Astrocyte of the spinal cord (primary cell): ENCODE data around the gene WRAP53.

Experiments used
- DNase-seq: peaks from one replicate; pipeline ENCODE4 v3.0.0; 2011; ENCODE audit warnings: low read depth, low spot score
- H3K4me3 ChIP-seq: 2 replicates; pipeline ENCODE4 v1.5.1; 2011; ENCODE audit warnings: low read depth, mild to moderate bottlenecking, low read length, moderate library complexity
- CTCF ChIP-seq: IDR thresholded peaks from 2 replicates; pipeline ENCODE4 v1.5.1; 2012; ENCODE audit warnings: low read depth, mild to moderate bottlenecking, low read length, inconsistent platforms
- in situ Hi-C: cut with HindIII; loops from 2 replicates; pipeline ENCODE4 v1.10.0; 2017; ENCODE audit warnings: low sequenced_read_pairs

Gene WRAP53

GRCh38 chr17:7667656-7668406 lies 20.4 kb upstream of the WRAP53 start:
- no peak for TF ChIP-seq CTCF
- in situ Hi-C loops: no loop called here
- no peak overlapping the region for H3K4me3 ChIP-seq
- no peak for DNase-seq

GRCh38 chr17:7668482-7668881 lies 19.8 kb upstream of the WRAP53 start:
- in situ Hi-C loops: no loop called here

GRCh38 chr17:7673239-7673638 lies 15.0 kb upstream of the WRAP53 start:
- H3K4me3 ChIP-seq: no peak overlapping the region
- in situ Hi-C loops: no loop called here
- peak; percentile 39 for TF ChIP-seq CTCF
- DNase-seq: no peak

More at GRCh38 chr17:7668482-7668881, 19.8 kb upstream of the WRAP53 start:
- no peak for DNase-seq
- no peak for TF ChIP-seq CTCF
- H3K4me3 ChIP-seq: no peak overlapping the region

GRCh38 chr17:7674934-7675333 lies 13.3 kb upstream of the WRAP53 start:
- in situ Hi-C loops: no loop called here

GRCh38 chr17:7676533-7676932 lies 11.7 kb upstream of the WRAP53 start:
- DNase-seq: no peak
- no peak for TF ChIP-seq CTCF
- H3K4me3 ChIP-seq: no peak overlapping the region
- in situ Hi-C loops: no loop called here

More at GRCh38 chr17:7674934-7675333, 13.3 kb upstream of the WRAP53 start:
- no peak overlapping the region for H3K4me3 ChIP-seq
- DNase-seq: no peak
- TF ChIP-seq CTCF: no peak

GRCh38 chr17:7677388-7678067 lies 10.7 kb upstream of the WRAP53 start:
- in situ Hi-C loops: no loop called here
- no peak for TF ChIP-seq CTCF
- DNase-seq: no peak
- H3K4me3 ChIP-seq: no peak overlapping the region
